OCI-LY3 (cell line): ENCODE results near the gene HIVEP3.

ENCODE experiments used
- H2AFZ ChIP-seq: fragments of 200-600, 300-600 bp; shearing (Covaris generic); 2 replicates; pipeline ENCODE4 v1.6.0; 2014; ENCODE audit warnings: antibody characterized with exemption, low read depth, low read length
- H3K27ac ChIP-seq: fragments of 200-600, 300-600 bp; sonication (generic); 2 replicates; pipeline ENCODE4 v1.5.1; 2014; ENCODE audit warnings: mild to moderate bottlenecking, low read length, moderate library complexity, mixed read lengths
- H3K27me3 ChIP-seq: fragments of 200-600, 300-600 bp; sonication (generic); 2 replicates; pipeline ENCODE4 v1.6.1; 2014; ENCODE audit warnings: low read depth, low read length, mixed read lengths
- H3K36me3 ChIP-seq: fragments of 200-600, 300-600 bp; sonication (generic); replicated peaks from 2 replicates; pipeline ENCODE3; 2014; ENCODE audit warnings: low read depth, low read length, mixed read lengths
- H3K4me1 ChIP-seq: fragments of 300-600, 200-600 bp; sonication (generic); 2 replicates; pipeline ENCODE4 v1.6.1; 2014; ENCODE audit warnings: low read length, mixed read lengths
- H3K4me2 ChIP-seq: fragments of 200-600, 300-600 bp; sonication (generic); 2 replicates; pipeline ENCODE4 v1.6.1; 2014; ENCODE audit warnings: low read length, mixed read lengths
- H3K4me3 ChIP-seq: fragments of 300-600, 200-600 bp; sonication (generic); 2 replicates; pipeline ENCODE4 v1.5.1; 2014; ENCODE audit warnings: antibody characterized with exemption, mild to moderate bottlenecking, low read length, moderate library complexity
- H3K79me2 ChIP-seq: fragments of 300-600, 200-600 bp; shearing (Covaris generic); 2 replicates; pipeline ENCODE4 v1.6.1; 2014; ENCODE audit warnings: mild to moderate bottlenecking, low read length, mixed read lengths
- H3K9ac ChIP-seq: fragments of 300-600, 200-600 bp; shearing (Covaris generic); 2 replicates; pipeline ENCODE4 v1.6.0; 2014; ENCODE audit warnings: mild to moderate bottlenecking, low read length, moderate library complexity
- H3K9me3 ChIP-seq: fragments of 200-600, 300-600 bp; shearing (Covaris generic); 2 replicates; pipeline ENCODE4 v1.6.1; 2014; ENCODE audit warnings: low read length, mixed read lengths; ENCODE audit not compliant: insufficient read depth
- H4K20me1 ChIP-seq: fragments of 200-600, 300-600 bp; sonication (generic); 2 replicates; pipeline ENCODE4 v1.6.1; 2016; ENCODE audit warnings: low read length, mixed read lengths; ENCODE audit not compliant: insufficient read depth
- CTCF ChIP-seq: fragments of 200-600, 300-600 bp; sonication (generic); IDR thresholded peaks from 2 replicates; pipeline ENCODE4 v1.5.1; 2014; ENCODE audit warnings: antibody characterized with exemption, low read length, low read depth
- EZH2phosphoT487 ChIP-seq: fragments of 200-600 bp; shearing (Covaris generic); IDR thresholded peaks from 2 replicates; pipeline ENCODE4 v1.6.1; 2018; ENCODE audit warnings: antibody characterized with exemption, mixed run types, low read depth

The HIVEP3 gene

GRCh38 chr1:41532206-41532975, 386.3 kb downstream of the HIVEP3 start:
- Histone ChIP-seq H2AFZ (no peak overlapping the region), H3K9me3 (no peaks in the 10 kb centered on the region), H4K20me1 (peaks cover 40% of the 10 kb centered on the region), H3K4me1 (no peaks in the 10 kb centered on the region), H3K4me2 (no peak overlapping the region), H3K79me2 (peaks cover 51% of the 10 kb centered on the region), H3K4me3 (no peak overlapping the region), H3K9ac (no peak overlapping the region), H3K27ac (no peak overlapping the region), H3K36me3 (peaks cover 34% of the 10 kb centered on the region), H3K27me3 (no peaks in the 10 kb centered on the region)
- TF ChIP-seq CTCF (no peak), EZH2phosphoT487 (no peak)

GRCh38 chr1:41530411-41530810, 388.3 kb downstream of the HIVEP3 start:
- Histone ChIP-seq H3K9me3 (no peaks in the 10 kb centered on the region), H2AFZ (no peak overlapping the region), H3K79me2 (peaks cover 43% of the 10 kb centered on the region), H3K4me3 (no peak overlapping the region), H3K27me3 (no peaks in the 10 kb centered on the region), H3K27ac (no peak overlapping the region), H3K9ac (no peak overlapping the region), H3K4me1 (no peaks in the 10 kb centered on the region), H3K36me3 (peaks cover 22% of the 10 kb centered on the region), H4K20me1 (peaks cover 24% of the 10 kb centered on the region), H3K4me2 (no peak overlapping the region)
- TF ChIP-seq EZH2phosphoT487 (no peak), CTCF (no peak)

GRCh38 chr1:41529621-41530395, 388.9 kb downstream of the HIVEP3 start:
- Histone ChIP-seq H4K20me1 (peaks cover 24% of the 10 kb centered on the region), H3K4me3 (no peak overlapping the region), H3K9me3 (no peaks in the 10 kb centered on the region), H3K27me3 (no peaks in the 10 kb centered on the region), H3K9ac (no peak overlapping the region), H3K4me1 (no peaks in the 10 kb centered on the region), H3K36me3 (peaks cover 20% of the 10 kb centered on the region), H3K4me2 (no peak overlapping the region), H3K27ac (no peak overlapping the region), H2AFZ (no peak overlapping the region), H3K79me2 (peaks cover 37% of the 10 kb centered on the region)
- TF ChIP-seq CTCF = no peak
- no peak for TF ChIP-seq EZH2phosphoT487
